H9 (cell line): ENCODE measurements around the gene C20orf96. TPM values are rescaled to one million over a fixed set of nuclear protein-coding genes. Genes with fewer than 3 reads are reported as not detected.

ENCODE experiments used
- DNase-seq: peaks from one replicate; pipeline ENCODE4 v3.0.0-alpha.2; 2017
- H2AFZ ChIP-seq: one replicate; pipeline ENCODE4 v1.6.1; 2013; ENCODE audit warnings: mild to moderate bottlenecking, low read length, control low read depth, moderate library complexity
- H2AK5ac ChIP-seq: 2 replicates; pipeline ENCODE4 v1.6.1; 2013; ENCODE audit warnings: low read length, control low read depth, mixed read lengths; ENCODE audit not compliant: insufficient read length
- H2BK120ac ChIP-seq: one replicate; pipeline ENCODE4 v1.6.1; 2013; ENCODE audit warnings: low read depth, mild to moderate bottlenecking, low read length, control low read depth, inconsistent platforms; ENCODE audit not compliant: poor library complexity, severe bottlenecking
- H2BK12ac ChIP-seq: 2 replicates; pipeline ENCODE4 v1.6.1; 2013; ENCODE audit warnings: low read length, control low read depth, mixed read lengths, low read depth; ENCODE audit not compliant: insufficient read length
- H2BK15ac ChIP-seq: 2 replicates; pipeline ENCODE4 v1.6.1; 2013; ENCODE audit warnings: low read depth, low read length, control low read depth
- H2BK20ac ChIP-seq: one replicate; pipeline ENCODE4 v1.6.1; 2013; ENCODE audit warnings: low read depth, mild to moderate bottlenecking, low read length, control low read depth, inconsistent platforms; ENCODE audit not compliant: poor library complexity, severe bottlenecking
- H2BK5ac ChIP-seq: 2 replicates; pipeline ENCODE4 v1.6.1; 2013; ENCODE audit warnings: low read length, control low read depth, mixed read lengths; ENCODE audit not compliant: insufficient read length
- H3K14ac ChIP-seq: 2 replicates; pipeline ENCODE4 v1.6.1; 2013; ENCODE audit warnings: low read length, control low read depth; ENCODE audit not compliant: insufficient read depth
- H3K18ac ChIP-seq: 2 replicates; pipeline ENCODE4 v1.6.1; 2013; ENCODE audit warnings: low read depth, mild to moderate bottlenecking, mixed read lengths, low read length, control low read depth; ENCODE audit not compliant: insufficient read length
- H3K23ac ChIP-seq: 2 replicates; pipeline ENCODE4 v1.6.1; 2013; ENCODE audit warnings: low read length, control low read depth, mixed read lengths, low read depth; ENCODE audit not compliant: insufficient read length
- H3K23me2 ChIP-seq: 2 replicates; pipeline ENCODE4 v1.6.1; 2013; ENCODE audit warnings: low read depth, mild to moderate bottlenecking, mixed read lengths, low read length, control low read depth; ENCODE audit not compliant: insufficient read length, poor library complexity, severe bottlenecking
- H3K27ac ChIP-seq: 2 replicates; pipeline ENCODE4 v1.5.1; 2013; ENCODE audit warnings: low read length, control low read depth, mixed read lengths, low read depth; ENCODE audit not compliant: insufficient read length
- H3K27me3 ChIP-seq: 2 replicates; pipeline ENCODE4 v1.6.1; 2013; ENCODE audit warnings: low read length, control low read depth, inconsistent platforms; ENCODE audit not compliant: insufficient read depth
- H3K4ac ChIP-seq: 2 replicates; pipeline ENCODE4 v1.6.1; 2013; ENCODE audit warnings: low read depth, mild to moderate bottlenecking, control low read depth, inconsistent platforms, low read length, moderate library complexity
- H3K4me1 ChIP-seq: 2 replicates; pipeline ENCODE4 v1.6.1; 2013; ENCODE audit warnings: low read length, control low read depth, inconsistent platforms; ENCODE audit not compliant: insufficient read depth
- H3K4me2 ChIP-seq: 2 replicates; pipeline ENCODE4 v1.6.1; 2013; ENCODE audit warnings: low read length, control low read depth, mixed read lengths; ENCODE audit not compliant: insufficient read length, insufficient read depth
- H3K56ac ChIP-seq: 2 replicates; pipeline ENCODE4 v1.6.1; 2013; ENCODE audit warnings: low read depth, mild to moderate bottlenecking, mixed read lengths, low read length, control low read depth; ENCODE audit not compliant: insufficient read length
- H3K79me1 ChIP-seq: 2 replicates; pipeline ENCODE4 v1.6.1; 2013; ENCODE audit warnings: low read depth, mild to moderate bottlenecking, moderate library complexity, low read length, control low read depth, inconsistent platforms; ENCODE audit not compliant: insufficient read depth, poor library complexity, severe bottlenecking
- H3K79me2 ChIP-seq: 2 replicates; pipeline ENCODE4 v1.6.1; 2013; ENCODE audit warnings: low read length, control low read depth, inconsistent platforms; ENCODE audit not compliant: insufficient read depth
- H3K9ac ChIP-seq: 2 replicates; pipeline ENCODE4 v1.6.1; 2013; ENCODE audit warnings: low read length, control low read depth, mixed read lengths; ENCODE audit not compliant: insufficient read length; ENCODE audit errors: extremely low read depth
- H3K9me3 ChIP-seq: one replicate; pipeline ENCODE4 v1.6.1; 2013; ENCODE audit warnings: low read depth, low read length, inconsistent platforms; ENCODE audit not compliant: control insufficient read depth
- H3T11ph ChIP-seq: one replicate; pipeline ENCODE4 v1.6.1; 2013; ENCODE audit warnings: mild to moderate bottlenecking, low read length, control low read depth, inconsistent platforms
- H4K20me1 ChIP-seq: one replicate; pipeline ENCODE4 v1.6.1; 2013; ENCODE audit not compliant: control insufficient read depth, insufficient read length, insufficient read depth
- H4K5ac ChIP-seq: 2 replicates; pipeline ENCODE4 v1.6.1; 2013; ENCODE audit warnings: low read depth, mild to moderate bottlenecking, mixed read lengths, low read length, control low read depth; ENCODE audit not compliant: insufficient read length
- H4K8ac ChIP-seq: replicated peaks from 2 replicates; pipeline ENCODE4 v1.6.1; 2013; ENCODE audit warnings: low read length, control low read depth, mixed read lengths, low read depth; ENCODE audit not compliant: insufficient read length
- H4K91ac ChIP-seq: 2 replicates; pipeline ENCODE4 v1.6.1; 2013; ENCODE audit warnings: low read depth, mild to moderate bottlenecking, moderate library complexity, mixed read lengths, low read length, control low read depth; ENCODE audit not compliant: insufficient read length
- H3K27ac Mint-ChIP-seq, 3 experiments: 2 replicates in 2 of 3; 3 replicates in 1 of 3; pipeline ENCODE4 v1.8.0; 2020 to 2021; ENCODE audit warnings: mixed read lengths in 3 of 3, mild to moderate bottlenecking in 1 of 3, moderate library complexity in 1 of 3
- H3K27me3 Mint-ChIP-seq: 2 replicates; pipeline ENCODE4 v1.8.0; 2021; ENCODE audit warnings: low read depth, mild to moderate bottlenecking, moderate library complexity, mixed read lengths
- H3K36me3 Mint-ChIP-seq, 3 experiments: 2 replicates in 2 of 3; 3 replicates in 1 of 3; pipeline ENCODE4 v1.8.0; 2020 to 2021; ENCODE audit warnings: low read depth in 3 of 3, mixed read lengths in 3 of 3; ENCODE audit not compliant: insufficient read depth in 1 of 3
- H3K4me1 Mint-ChIP-seq, 2 experiments: 2 replicates each; pipeline ENCODE4 v1.8.0; 2020; ENCODE audit warnings: mixed read lengths in 2 of 2
- H3K4me3 Mint-ChIP-seq, 2 experiments: 2 replicates in 1 of 2; 3 replicates in 1 of 2; pipeline ENCODE4 v1.8.0; 2020 to 2021; ENCODE audit warnings: mild to moderate bottlenecking in 2 of 2, mixed read lengths in 2 of 2, moderate library complexity in 1 of 2
- H3K9me3 Mint-ChIP-seq, 2 experiments: 2 replicates in 1 of 2; 3 replicates in 1 of 2; pipeline ENCODE4 v1.8.0; 2020; ENCODE audit warnings: mild to moderate bottlenecking in 2 of 2, mixed read lengths in 2 of 2, moderate library complexity in 1 of 2
- CTCF ChIP-seq: fragments of 200-600 bp; sonication (generic); conservative IDR thresholded peaks from 3 replicates; pipeline ENCODE4 v1.8.0; 2021; ENCODE audit warnings: antibody characterized with exemption, mild to moderate bottlenecking
- WGBS: extraction: QIAGEN DNeasy Blood & Tissue Kit; methylation state at CpG from one replicate; pipeline ENCODE4 v1.1.7; 2013; ENCODE audit warnings: missing lambda C conversion rate, low lambda C conversion rate, mixed read lengths; ENCODE audit not compliant: insufficient read length; ENCODE audit errors: extremely low coverage; 5-methylcytosine and 5-hydroxymethylcytosine counted together
- total RNA-seq: library from RNA; stranded (reverse); gene quantifications from 2 replicates; pipeline ENCODE4 v1.2.1, GENCODE V29; 2021

C20orf96 gene
- total RNA-seq, 1 experiment from 2014 or later, result 14.5 TPM

DNA sequence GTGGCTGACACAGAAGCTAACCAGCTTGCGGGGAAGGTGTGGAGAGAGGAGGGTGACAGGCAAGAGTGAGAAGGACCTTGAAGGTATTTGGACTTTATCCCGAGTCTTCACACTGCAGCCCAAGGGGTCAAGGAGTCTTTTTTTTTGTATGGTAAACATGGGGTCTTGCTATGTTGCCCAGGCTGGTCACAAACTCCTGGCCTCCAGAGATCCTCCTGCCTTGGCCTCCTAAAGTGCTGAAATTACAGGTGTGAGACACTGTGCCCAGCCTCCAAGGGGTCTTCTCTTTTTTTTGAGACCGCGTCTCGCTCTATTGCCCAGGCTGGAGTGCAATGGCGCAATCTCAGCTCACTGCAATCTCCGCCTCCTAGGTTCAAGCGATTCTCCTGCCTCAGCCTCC lies 44.0 kb upstream of the C20orf96 start:
- H3K23ac ChIP-seq, result no peak overlapping the region
- no peak overlapping the region for H4K91ac ChIP-seq
- no peaks in the 10 kb centered on the region for H3K79me1 ChIP-seq
- no peak overlapping the region for H2BK12ac ChIP-seq
- no peak overlapping the region for H2BK5ac ChIP-seq
- H2BK15ac ChIP-seq, result no peak overlapping the region
- no peak overlapping the region for H2BK120ac ChIP-seq
- WGBS, result no CpG with 5 or more reads among the region's 8 CpGs
- H3K27ac Mint-ChIP-seq, result no peak overlapping the region
- no peak overlapping the region for H2AFZ ChIP-seq
- H3K9me3 Mint-ChIP-seq, result no peaks in the 10 kb centered on the region
- H3K4me2 ChIP-seq, result no peak overlapping the region
- peaks cover 2% of the 10 kb centered on the region; the same call in 1 of the 2 replicates for H3K4me1 ChIP-seq
- no peak overlapping the region for H2BK20ac ChIP-seq
- DNase-seq, result no peak
- no peak overlapping the region for H3T11ph ChIP-seq
- H3K56ac ChIP-seq, result no peak overlapping the region
- no peaks in the 10 kb centered on the region for H3K79me2 ChIP-seq
- no peak overlapping the region for H3K4me3 Mint-ChIP-seq
- no peak overlapping the region for H3K4ac ChIP-seq
- peaks cover 63% of the 10 kb centered on the region for H3K27me3 Mint-ChIP-seq
- H3K27ac ChIP-seq, result no peak overlapping the region
- peaks cover 2% of the 10 kb centered on the region for H4K20me1 ChIP-seq
- no peak overlapping the region for H3K18ac ChIP-seq
- H3K36me3 Mint-ChIP-seq, result peaks cover 0 to 4% (median 4%) of the 10 kb centered on the region in 3 experiments; a peak in 3 of 7 replicates
- no peaks in the 10 kb centered on the region for H3K23me2 ChIP-seq
- no peak overlapping the region for H4K8ac ChIP-seq
- no peak for TF ChIP-seq CTCF
- H4K5ac ChIP-seq, result no peak overlapping the region
- H3K9me3 ChIP-seq, result no peaks in the 10 kb centered on the region
- no peak overlapping the region for H2AK5ac ChIP-seq
- no peak overlapping the region for H3K14ac ChIP-seq
- peaks cover 6% of the 10 kb centered on the region; the same call in 1 of the 2 replicates for H3K27me3 ChIP-seq
- H3K9ac ChIP-seq, result no peak overlapping the region
- H3K4me1 Mint-ChIP-seq, result peaks cover 10 to 14% of the 10 kb centered on the region in 2 experiments
